ENCODE data around the gene DMD.

The DMD gene

DNA sequence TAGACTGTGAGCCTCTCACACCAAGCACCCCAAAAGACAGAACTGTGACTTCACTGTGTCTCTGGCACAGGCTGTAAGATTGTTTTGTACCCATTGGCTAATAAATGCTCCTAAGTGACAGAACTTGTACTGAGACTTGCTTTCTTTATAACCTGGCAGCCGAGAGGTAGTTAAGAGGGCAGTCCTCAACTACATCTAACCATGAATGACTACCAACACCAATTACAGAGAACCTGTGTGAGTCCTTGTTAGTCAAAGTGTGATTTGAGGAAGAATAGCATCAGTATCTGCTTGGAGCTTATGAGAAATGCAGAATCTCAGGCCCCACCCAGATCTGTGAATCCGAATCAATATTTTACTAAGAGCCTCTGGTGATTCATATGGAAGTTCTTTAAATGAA is 1985.5 kb downstream of the DMD start:
- no peak for DNase-seq (ENCODE audit: low read depth)

DNA sequence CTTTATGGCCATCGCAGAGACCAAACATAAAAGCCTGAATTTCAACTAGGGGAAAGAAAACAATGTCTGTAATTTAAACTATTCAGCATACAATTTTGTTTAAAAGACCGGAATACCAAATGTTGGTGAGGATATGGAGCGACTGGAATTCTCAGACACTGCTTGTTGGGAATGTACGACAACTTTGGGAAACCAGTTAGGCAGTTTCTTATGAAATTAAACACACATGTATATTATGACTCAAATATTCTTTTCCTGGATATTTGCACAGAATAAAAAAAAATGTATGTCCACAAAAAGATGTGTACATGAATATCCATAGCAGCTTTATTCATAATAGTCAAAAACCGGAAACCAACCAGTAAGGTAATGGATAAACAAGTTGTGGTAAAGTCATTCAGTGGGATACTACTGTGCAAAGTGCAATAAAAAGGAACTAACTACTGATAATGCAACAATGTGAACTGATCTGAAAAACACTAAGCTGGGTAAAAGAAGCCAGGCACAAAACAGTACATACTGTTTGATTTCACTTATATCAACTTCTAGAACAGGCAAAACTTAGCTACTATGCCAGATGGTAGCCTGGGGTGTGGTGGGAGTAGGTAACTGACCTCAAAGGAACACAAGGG is 1986.9 kb downstream of the DMD start:
- no peak for DNase-seq (ENCODE audit: low read depth)

DNA sequence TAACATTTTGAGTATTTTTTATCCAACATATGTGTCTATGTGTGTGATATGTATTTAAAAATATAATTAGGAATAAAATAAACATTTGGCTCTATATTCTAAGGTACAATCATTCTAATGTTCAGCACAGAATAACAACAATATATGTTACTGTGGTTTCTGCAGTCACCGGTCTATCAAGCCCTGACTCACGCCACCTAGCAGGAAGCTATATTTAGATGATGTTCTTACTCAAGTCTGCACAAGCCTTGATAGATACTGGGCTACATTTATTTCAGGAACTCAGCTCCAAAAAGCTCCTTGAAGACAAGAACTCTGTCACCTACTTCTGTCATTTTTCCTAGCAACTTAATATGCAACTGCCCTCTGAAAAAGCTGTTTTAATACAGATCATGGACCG is 1987.5 kb downstream of the DMD start:
- DNase-seq (ENCODE audit: low read depth), result no peak

DNA sequence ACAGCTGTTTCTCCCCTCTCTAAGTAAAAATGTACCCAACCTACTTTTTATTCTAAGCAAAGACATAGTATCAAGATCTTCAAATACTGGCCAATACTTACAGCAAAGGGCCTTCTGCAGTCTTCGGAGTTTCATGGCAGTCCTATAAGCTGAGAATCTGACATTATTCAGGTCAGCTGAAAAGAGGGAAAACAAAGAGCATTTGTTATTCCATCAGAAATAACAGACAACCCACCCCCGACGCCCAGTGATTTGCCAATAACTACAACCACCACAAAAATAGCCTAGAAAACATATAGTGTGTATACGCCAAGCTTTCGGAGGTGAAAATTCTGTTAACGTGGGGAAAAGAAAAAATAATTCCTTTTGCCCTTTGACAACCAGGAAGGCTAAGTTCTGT is 1988.4 kb downstream of the DMD start:
- DNase-seq (ENCODE audit: low read depth), result no peak

DNA sequence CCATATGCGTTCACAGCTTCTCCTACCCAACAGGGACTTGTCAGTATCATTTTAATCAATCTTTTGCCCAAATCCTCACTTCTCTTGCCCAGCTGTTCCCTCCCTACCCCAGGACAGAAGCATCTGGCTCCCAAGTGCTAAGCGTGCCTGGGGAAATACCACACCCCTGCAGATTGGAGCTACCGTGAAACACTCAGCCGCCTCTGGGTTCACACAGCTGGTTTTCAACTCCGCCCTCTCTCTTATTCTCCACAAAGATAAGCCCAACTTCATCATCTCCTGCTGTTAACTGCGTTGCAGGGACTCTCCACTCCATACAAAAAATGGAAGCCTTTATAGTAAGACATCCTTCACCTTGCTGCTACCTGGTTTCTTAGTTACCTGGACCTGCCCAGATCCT is 1992.2 kb downstream of the DMD start:
- no peak for DNase-seq (ENCODE audit: low read depth)

DNA sequence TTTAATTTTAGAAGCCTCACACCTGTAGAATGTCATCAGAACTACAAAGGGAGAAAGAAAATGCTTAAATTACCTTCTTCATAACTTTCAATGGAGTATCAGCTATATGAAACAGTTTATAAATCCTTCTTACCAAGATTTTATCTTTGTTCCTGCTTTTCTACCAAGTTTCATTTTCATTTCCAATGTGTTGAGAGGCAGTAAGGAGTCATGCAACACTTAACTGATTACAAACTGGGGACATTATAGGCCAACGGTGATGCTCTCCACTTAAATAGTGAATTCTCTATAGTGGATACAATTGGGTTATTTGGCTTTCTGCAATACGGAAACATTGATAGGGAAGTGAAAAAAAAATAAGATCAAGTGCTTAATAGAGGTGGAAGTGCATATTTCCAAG is 1994.3 kb downstream of the DMD start:
- no peak for DNase-seq (ENCODE audit: low read depth)

DNA sequence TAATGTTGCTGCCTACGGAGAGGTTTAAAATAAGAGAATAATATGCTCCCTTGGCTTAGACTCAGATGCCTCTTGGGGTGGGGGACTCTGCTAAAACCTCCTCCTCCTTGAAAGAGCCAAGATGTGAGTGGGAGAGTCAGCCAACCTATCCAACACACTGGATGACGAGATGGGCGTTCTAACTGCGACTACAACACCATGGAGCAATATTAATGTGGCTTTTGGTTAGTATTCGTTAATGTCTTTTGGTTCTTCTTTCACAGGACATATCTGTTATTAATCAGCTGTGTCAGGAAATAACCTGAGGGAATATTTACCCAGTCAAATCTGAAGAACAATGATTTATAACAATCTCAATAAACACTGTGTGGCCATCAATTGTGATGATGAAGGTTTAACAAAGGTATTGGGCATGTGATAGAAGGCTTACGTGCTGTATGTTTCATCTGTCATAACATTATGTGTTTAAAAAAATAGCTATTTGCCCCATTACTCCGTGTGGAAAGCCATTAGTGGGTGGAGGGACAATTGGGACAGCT is 1996.0 kb downstream of the DMD start:
- no peak for DNase-seq (ENCODE audit: low read depth)

DNA sequence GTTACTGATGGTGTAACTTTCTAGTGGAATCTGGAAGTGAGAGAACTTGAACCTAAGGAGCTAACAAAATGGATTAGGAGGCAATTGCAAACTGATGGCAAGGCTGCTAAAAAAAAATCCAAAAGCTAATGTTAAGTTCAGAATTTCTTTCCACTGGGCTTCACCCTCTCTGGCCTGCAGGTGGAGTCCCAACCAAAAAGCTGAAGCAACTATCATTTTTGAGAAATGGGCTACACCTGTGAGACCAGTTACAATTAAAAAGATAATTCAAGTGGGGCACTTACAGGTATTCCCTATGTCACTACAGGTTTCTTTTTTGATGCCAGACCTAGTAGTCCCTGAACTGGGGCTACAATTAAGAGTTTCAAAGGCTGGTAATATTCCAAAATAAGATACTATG is 1997.4 kb downstream of the DMD start:
- no peak for DNase-seq (ENCODE audit: low read depth)

DNA sequence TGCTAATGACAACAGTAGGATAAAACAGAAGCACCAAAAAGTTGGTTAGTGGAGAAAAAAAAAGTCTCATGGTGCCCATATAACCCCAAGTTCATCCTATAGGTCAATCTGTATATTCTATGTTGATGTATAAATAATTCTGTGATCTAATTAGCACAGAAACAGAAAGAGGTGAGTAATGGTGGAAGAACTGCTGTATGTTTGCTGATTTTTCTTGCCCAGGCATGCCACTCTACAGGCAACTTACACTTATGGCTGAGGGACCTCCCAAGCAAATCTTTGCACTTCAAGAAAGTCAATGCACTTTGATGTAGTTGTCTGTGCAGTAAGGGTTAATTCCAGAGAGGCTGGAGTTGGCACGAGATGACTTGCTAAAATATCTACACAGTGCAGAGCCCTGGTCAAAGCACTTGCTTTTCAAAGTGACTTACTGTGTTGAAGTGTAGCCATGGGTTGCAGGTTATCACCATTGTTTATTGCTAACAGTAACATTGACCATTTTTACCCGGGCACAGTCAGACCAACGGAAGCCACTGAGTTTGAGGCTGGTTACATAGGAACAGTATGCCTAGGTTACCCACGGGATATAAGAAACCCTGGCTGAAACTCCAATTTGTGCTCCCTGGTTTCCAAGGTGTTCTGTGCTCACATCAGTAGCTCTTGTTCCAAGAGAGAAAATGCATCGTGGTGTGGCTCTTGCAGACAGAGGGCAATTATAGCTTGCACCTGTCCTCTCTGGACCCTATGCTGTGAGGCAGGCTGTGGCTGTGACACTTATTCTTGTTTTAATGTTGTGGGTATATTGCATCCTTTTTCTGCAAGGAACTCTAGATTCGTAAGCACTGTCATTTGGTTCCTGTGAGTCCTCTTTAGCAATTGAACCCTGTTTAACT is 1998.2 kb downstream of the DMD start:
- no peak for DNase-seq (ENCODE audit: low read depth)

DNA sequence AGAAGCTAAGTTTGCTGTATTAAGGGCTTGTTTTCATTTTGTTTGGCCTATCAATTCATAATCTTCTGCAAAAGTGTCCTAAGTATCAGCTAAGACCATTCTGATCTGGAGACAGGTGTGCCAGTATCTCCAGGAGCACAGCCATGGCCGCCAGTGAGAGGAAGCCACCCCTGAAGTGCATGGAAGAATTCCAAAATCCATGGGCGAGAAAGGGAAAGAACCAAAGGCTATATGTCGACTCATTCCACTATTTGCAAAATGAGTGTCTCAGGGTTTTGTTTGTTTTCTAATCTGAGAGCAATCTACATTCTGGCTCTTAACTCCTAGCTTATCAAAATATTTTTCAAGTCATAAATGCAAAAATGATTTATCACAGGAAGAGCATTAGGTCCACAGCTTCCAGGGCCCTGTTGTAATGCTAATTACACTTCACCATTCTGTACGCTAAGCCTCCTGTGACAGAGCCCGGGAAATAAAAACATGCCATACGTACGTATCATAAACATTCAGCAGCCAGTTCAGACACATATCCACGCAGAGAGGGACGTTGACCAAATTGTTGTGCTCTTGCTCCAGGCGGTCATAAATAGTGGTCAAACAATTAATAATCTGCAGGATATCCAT is 2002.2 kb downstream of the DMD start:
- DNase-seq (ENCODE audit: low read depth), result no peak

DNA sequence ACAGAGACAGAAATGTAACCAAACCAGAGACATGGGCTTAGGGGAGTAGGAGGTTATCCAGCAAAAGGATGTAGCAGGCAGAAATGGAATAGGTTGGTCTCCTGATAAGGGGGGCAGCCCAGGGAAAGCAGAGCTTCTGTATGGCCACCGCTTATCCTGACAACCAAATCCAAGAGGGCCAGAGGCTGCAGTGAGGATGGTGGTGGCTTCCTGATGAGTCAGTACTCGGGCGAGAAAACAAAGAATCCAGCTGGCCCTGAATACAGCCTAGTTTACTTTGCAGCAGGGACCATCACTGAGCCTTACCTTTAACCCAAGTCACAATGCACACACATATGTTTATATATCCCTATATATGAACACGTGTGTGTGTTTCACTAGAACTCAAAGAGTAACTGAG is 2009.8 kb downstream of the DMD start:
- no peak for DNase-seq (ENCODE audit: low read depth)

DNA sequence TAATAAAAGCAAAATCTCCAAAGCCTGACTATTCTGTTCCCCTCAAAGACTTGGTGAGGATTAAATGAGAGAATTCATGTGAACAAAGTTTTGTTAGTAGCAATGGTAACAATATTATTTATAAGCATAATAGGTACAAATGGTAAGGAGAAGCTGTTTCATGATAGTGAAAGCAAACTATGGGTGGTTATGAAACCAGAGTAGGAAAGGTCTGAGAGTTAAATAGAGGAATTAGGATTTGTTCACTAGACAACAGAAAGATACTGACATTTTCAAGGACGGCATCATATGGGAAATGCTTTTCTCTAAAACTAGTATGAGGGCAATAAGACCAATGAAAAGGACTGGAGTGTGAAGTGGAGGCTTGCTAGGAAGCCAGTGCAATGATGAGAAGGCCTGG is 2010.9 kb downstream of the DMD start:
- DNase-seq (ENCODE audit: low read depth), result no peak

DNA sequence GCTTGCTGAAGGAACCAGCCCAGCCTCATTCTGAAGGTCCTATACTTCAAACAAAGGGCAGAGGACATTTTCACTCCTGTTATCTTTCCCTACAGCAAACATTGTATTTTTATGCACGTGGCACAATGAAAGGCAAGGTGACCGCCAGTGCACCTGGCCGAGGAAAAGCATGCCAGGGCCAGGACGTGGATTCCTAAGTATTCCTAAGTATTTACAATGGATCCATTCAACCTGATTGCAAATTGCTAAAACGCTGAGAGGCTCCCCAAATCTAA is 2011.6 kb downstream of the DMD start:
- no peak for DNase-seq (ENCODE audit: low read depth)

DNA sequence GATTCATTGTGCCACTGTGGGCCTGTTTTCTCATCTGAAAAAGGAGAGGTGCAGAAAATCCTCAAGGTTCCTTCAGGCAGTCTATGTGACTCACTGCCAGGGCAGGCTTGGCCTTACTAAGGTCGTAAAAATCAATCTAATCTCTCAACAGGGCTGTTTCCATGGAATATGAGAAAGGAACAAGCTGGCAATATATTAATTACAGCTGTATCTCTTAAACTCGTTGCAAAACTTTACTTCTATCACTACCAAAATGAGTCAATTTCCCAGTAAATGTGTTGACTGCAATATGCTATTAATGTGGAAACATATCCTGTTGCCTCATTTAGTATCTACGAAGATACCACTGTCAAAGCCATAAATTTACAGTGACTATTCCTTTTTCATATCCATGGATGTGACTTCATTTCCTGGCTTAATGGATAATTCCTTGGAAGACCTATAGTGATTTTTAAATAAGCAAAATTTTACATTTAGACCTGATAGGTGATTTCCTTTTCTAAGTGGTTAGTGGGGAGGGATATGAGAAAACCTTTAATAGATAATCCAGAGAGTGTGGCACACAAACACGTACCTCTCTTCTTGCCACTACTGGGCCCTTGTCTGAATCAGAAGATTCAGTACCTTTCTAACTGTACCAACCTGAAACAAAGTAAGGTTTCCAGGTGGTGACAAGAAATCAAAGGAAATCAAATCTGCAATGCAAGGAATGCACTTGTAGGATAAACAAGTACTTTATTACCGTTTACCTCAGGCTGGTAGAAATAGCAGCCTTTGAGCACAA is 2012.1 kb downstream of the DMD start:
- peak; percentile 59 for DNase-seq (ENCODE audit: low read depth)

DNA sequence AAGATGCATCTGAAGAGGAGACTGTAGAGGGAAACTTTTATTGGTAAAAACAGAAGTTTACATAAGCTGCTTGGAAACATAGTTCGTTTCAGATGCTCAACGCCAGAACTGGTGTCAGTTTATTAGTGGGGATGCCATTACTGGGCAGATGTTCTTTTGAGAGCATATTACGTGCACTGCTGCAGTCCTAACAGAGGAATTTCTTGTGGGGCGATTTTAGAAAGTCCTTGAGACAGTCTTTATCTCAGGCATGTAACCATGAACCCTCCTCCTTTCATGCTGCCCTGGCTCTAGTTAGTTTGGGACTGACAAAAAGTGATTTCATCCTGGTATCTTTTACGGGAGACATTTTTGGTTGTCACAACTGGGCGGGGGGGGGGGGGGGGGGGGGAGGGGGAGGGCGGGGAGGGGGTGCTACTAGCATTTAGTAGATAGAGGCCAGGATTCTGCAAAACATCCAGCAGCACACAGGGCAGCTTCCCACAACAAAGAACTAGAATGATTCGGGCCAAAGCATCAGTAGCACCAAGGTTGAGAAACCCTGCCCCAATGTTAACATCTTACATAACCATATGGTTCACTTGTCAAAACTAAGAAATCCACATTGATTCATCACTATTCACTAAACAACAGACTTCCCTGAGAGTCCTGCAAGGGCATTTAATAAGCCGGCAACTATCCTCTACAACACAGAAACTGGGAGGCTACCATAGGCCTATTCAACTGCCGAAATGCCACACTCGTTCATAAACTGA is 2021.0 kb downstream of the DMD start:
- DNase-seq (ENCODE audit: low read depth), result no peak

DNA sequence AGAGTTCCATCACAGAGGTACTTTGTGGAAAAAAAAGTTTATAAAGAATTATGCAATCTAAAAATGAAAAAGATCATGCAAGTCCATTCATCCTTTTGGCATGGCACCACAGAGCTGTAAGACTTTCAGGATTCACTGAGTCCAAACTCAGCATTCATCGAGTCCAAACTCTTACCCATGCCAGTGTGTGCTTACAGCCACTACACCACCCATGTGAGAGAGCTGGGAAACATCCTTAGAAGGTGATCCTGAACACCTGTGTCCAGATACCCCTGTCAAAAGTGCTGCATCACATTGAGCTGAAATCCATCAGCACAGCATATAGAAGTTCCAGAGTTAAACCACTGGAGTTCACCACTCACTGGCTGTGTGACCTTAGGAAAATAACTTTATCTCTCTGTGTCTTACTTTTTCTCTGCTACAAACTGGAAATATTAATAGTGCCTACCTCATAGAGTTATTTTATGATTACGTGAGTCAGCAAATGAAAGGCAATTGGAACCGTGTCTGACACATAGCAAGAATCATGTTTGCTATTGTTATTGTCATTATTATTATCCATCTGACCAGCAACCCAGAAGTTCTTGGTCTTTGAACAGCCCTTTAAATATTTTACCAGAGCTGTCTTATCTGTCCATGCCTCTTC is 2024.5 kb downstream of the DMD start:
- no peak for DNase-seq (ENCODE audit: low read depth)

DNA sequence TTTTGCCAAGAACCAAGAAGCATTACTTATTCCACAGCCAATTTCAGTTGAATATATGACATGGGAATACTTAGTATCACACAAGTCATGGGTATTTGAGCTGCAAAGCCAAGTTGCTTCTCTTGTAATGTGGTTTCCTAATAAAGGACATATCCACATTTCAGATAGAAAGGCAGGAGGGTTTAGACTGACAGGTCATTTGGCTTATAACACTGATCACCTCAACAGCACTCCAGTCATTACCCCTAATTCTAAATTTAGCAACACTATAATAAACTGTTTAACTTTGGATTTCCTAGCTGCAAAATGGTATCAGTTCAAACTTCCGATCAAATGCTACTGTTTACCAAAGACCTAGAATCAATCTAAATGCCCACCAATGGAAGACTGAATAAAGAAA is 2025.5 kb downstream of the DMD start:
- DNase-seq (ENCODE audit: low read depth), result no peak

DNA sequence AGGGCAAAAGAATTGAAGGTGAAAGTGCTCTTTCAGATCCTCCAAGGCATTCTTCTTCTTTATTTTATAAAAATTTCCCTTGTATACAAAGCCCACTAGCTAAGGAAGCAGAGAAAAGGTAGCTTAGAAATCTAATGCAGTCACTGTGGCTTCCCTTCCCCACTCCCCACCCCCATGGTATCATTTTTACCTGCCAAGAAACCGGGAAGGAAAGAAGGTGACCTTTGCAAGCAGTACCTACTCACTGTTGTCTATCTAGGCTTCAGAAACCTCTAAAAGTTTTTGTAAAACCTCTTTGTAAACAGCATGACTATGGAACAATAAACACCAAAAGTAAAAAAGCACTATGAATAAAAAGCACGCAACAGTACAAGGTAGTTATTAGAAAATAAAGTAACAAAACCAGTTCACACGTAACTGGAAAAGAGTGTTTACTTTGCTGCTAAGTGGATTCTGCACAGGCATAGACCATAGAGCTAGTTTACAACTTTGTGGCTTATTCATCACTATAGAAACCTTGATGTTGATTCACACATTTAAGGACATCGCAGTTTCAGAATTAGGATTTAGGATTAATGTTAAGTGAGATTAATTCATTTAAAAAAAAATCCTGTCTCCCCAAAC is 2029.9 kb downstream of the DMD start:
- no peak for DNase-seq (ENCODE audit: low read depth)

DNA sequence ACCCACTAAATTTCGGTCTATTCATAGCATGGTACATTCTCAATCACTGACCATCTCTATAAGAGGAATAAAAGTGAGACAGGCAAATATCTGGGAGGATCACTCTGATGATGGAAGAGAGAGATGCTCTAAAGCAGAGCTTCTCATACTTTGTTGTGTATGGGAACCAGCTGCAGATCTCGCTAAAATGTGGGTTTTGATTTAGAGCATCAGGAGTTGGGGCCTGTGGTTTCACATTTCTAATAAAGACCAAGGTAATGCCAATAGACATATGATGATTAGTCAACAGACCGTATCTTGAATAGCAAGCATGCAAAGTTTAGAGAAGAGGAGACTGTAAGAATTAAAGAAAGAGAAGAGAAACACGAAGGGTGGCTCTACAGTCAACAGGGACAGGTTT is 2032.1 kb downstream of the DMD start:
- no peak for DNase-seq (ENCODE audit: low read depth)

DNA sequence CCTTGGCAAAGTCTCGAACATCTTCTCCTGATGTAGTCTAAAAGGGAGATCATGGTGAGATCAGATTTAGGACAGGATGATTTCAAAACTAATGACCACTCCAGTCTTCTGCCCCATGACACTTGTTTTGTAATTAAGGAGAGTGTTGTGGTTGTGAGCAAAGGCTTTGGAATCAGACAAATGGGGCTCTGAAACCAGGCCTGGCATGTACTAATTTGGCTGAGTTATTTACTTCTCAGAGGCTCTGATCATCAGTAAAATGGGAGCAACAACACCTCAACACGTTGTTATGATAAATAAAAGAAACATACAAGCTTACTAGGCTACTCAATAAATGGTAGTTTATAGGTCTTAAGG is 2032.6 kb downstream of the DMD start:
- no peak for DNase-seq (ENCODE audit: low read depth)
